Nephron progenitor cell (in vitro differentiated cells): ENCODE measurements around the gene CUL7.

Experiments used
- DNase-seq: peaks from one replicate; pipeline ENCODE4 v3.0.0; 2021
- H3K27ac Mint-ChIP-seq: 2 replicates; pipeline ENCODE4 v1.8.0; 2021; ENCODE audit warnings: mild to moderate bottlenecking, moderate library complexity, mixed read lengths
- H3K27me3 Mint-ChIP-seq: 2 replicates; pipeline ENCODE4 v1.8.0; 2021; ENCODE audit warnings: mild to moderate bottlenecking, low read depth, mixed read lengths; ENCODE audit not compliant: poor library complexity
- H3K36me3 Mint-ChIP-seq: 2 replicates; pipeline ENCODE4 v1.8.0; 2021; ENCODE audit warnings: low read depth, mixed read lengths
- H3K4me1 Mint-ChIP-seq: 2 replicates; pipeline ENCODE4 v1.8.0; 2021; ENCODE audit warnings: mixed read lengths
- H3K4me3 Mint-ChIP-seq: 2 replicates; pipeline ENCODE4 v1.8.0; 2021; ENCODE audit warnings: mild to moderate bottlenecking, moderate library complexity, mixed read lengths
- H3K9me3 Mint-ChIP-seq: 2 replicates; pipeline ENCODE4 v1.8.0; 2021; ENCODE audit warnings: mild to moderate bottlenecking, moderate library complexity, mixed read lengths
- TF ChIP-seq, protein P1 (sequence below): fragments of 200-600 bp; sonication (generic); IDR thresholded peaks from 2 replicates; pipeline ENCODE4 v1.5.0; 2021; ENCODE audit warnings: antibody characterized with exemption

The CUL7 gene

DNA sequence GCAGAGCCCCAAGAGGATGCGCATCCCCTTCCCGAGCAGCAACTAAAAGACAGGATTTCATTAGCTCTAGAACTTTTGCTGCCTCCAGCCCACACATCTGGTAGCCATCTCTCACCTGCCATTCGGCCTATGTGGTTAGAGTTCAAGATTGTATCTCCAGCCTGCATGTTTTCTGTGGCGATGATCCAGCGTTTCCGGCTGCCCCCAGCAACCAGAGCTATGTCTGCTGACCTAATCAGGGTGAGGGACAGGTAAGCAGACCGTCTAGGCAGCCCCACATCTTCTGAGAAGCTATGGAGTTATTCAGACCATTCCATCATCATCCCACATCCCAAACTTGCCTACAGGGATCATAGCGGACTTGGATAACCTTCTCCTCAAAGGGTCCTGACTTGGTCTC is 2.3 kb upstream of the CUL7 start:
- TF ChIP-seq, protein P1, sequence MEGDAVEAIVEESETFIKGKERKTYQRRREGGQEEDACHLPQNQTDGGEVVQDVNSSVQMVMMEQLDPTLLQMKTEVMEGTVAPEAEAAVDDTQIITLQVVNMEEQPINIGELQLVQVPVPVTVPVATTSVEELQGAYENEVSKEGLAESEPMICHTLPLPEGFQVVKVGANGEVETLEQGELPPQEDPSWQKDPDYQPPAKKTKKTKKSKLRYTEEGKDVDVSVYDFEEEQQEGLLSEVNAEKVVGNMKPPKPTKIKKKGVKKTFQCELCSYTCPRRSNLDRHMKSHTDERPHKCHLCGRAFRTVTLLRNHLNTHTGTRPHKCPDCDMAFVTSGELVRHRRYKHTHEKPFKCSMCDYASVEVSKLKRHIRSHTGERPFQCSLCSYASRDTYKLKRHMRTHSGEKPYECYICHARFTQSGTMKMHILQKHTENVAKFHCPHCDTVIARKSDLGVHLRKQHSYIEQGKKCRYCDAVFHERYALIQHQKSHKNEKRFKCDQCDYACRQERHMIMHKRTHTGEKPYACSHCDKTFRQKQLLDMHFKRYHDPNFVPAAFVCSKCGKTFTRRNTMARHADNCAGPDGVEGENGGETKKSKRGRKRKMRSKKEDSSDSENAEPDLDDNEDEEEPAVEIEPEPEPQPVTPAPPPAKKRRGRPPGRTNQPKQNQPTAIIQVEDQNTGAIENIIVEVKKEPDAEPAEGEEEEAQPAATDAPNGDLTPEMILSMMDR: no peak
- H3K27me3 Mint-ChIP-seq: no peaks in the 10 kb centered on the region
- peaks cover 56% of the 10 kb centered on the region for H3K4me1 Mint-ChIP-seq
- H3K4me3 Mint-ChIP-seq: no peak overlapping the region
- H3K9me3 Mint-ChIP-seq: no peaks in the 10 kb centered on the region
- H3K36me3 Mint-ChIP-seq: peaks cover 37% of the 10 kb centered on the region
- H3K27ac Mint-ChIP-seq: peak overlapping the region; percentile 58
- no peak for DNase-seq

DNA sequence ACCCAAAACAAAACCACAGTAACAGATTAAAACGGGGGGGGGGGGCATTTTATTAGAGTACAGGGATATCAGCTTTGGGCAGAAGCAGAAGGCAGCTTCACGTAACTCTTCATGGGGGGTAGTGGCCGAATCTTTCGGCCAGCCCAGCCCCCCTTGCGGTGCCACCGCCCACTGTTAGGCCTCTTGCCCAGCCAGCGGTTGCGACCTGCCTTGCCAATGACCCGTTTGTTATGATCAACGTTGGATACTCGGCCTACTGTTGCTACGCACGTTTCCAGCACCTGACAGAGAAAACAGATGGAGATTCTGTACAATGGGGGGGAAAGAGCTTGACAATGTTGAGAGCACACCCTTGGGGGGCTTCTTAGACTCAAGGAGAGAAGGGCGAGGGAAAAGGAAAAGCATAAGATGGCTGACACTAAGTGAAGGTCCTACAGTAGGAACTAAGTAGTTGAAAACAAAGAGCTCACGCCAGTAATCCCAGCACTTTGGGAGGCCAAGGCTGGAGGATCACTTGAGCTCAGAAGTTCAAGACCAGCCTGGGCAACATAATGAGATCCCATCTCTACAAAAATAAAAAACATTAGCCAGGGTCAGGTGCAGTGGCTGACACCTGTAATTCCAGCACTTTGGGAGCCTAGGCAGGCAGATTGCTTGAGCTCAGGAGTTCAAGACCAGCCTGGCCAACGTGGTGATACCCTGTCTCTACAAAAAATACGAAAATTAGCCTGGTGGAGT is 724 bp upstream of the CUL7 start:
- TF ChIP-seq, protein P1: no peak
- DNase-seq: no peak
- peak overlapping the region; percentile 96 for H3K4me3 Mint-ChIP-seq
- no peaks in the 10 kb centered on the region for H3K27me3 Mint-ChIP-seq
- peak overlapping the region; percentile 98 for H3K27ac Mint-ChIP-seq
- H3K36me3 Mint-ChIP-seq: peaks cover 53% of the 10 kb centered on the region
- H3K9me3 Mint-ChIP-seq: no peaks in the 10 kb centered on the region
- H3K4me1 Mint-ChIP-seq: peaks cover 54% of the 10 kb centered on the region

DNA sequence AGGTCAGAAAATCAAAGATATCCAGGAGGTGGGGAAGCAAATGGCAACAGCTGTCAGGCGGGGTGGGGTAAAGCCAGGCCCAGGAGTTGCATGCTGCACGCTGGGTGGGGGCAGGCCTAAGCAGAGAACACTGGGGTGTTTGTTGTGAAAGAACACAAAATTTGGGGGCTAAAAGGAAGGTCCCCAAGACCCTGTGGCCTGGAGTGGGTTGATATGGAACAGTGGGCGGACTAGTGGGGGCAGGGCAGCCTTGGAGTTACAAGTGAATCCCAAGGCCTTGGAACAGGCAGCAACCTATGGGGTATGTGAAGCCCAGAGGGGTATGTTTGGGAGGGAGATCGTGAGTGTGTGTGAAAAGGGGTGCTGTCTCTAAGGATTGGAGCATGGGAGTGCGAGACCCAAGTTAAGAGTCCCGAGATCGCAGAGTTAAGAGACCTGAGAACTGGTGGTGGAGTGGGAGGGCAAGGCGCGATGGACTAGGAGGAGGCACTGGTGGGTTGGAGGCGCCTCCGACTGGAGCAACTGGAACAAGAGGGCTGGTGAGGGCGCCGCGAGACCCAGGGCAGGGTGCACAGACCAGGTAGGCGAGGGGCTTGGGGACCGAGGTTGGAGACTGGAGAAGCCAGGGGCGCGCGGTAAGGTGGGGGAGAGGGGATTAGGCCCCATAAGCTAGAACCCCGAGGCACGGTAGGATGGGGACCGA is 658 bp downstream of the CUL7 start:
- DNase-seq: peak; percentile 22
- TF ChIP-seq, protein P1: no peak
- H3K4me3 Mint-ChIP-seq: peak overlapping the region; percentile 96
- H3K9me3 Mint-ChIP-seq: no peaks in the 10 kb centered on the region
- H3K27ac Mint-ChIP-seq: peak overlapping the region; percentile 93
- H3K36me3 Mint-ChIP-seq: peaks cover 52% of the 10 kb centered on the region
- peaks cover 42% of the 10 kb centered on the region for H3K4me1 Mint-ChIP-seq
- no peaks in the 10 kb centered on the region for H3K27me3 Mint-ChIP-seq

DNA sequence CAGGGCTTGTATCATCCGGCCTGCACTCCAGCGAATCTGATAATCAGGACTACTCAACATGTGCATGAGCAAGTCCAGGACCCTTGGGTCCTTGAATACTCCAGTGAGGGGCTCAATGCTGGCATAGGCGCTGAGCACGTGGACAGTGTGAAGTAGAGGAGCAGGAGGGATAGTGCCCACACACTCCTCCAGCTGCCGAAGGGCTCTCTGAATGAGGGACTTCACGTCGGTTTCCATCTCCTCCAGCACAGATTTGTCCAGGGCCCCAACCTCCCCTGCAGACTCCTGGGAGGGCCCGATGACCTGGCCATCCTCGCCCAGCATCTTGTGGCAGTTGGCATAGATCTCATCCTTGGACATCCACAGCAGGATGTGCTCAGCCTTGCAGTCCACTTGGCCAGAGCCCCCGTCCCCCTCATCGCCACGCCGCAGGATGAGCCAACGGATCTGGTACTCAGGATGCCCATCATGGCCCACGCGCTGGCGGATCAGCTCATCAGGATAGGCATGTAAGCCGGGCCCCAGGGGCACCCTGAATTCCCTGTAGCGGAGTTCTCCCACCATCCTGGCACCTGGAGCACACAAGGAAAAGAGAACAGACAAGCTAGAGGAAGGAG is 1.3 kb downstream of the CUL7 start:
- Mint-ChIP-seq H3K9me3 (no peaks in the 10 kb centered on the region), H3K36me3 (peaks cover 51% of the 10 kb centered on the region), H3K4me3 (peak overlapping the region; percentile 96), H3K4me1 (peaks cover 39% of the 10 kb centered on the region), H3K27me3 (no peaks in the 10 kb centered on the region), H3K27ac (peak overlapping the region; percentile 80)
- TF ChIP-seq, protein P1: no peak
- DNase-seq: no peak

DNA sequence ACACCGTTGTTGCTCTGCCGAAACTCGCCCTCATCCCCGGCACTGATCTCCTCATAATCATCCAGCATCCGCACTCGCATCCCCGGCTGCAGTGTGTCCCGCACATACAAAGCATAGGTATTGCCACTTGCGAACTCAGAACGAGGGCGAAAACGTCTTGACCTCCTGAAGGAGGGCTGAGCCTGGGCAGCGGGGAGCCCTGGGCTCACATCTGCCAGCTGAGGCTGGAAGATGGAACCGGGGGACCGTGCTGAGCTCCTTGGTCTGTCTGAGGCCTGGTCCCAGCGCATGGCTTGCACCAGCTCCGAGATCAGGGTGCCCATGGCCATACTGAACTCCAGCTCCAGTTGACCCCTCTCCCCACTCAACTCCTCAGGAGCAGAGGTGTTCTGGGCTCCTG is 2.7 kb downstream of the CUL7 start:
- TF ChIP-seq, protein P1: no peak
- Mint-ChIP-seq H3K9me3 (no peaks in the 10 kb centered on the region), H3K36me3 (peaks cover 58% of the 10 kb centered on the region), H3K27me3 (no peaks in the 10 kb centered on the region), H3K4me1 (peaks cover 39% of the 10 kb centered on the region), H3K4me3 (peak overlapping the region; percentile 63), H3K27ac (peak overlapping the region; percentile 87)
- DNase-seq: no peak
